Measurements from ENCODE around the gene SEC11C.

- TF ChIP-seq CTCF (IDR thresholded peaks at IDR 0.05; ENCODE audit: low read depth, low read length), result no peak
- no peak for TF ChIP-seq EZH2phosphoT487 (IDR thresholded peaks at IDR 0.05; ENCODE audit: low read depth)
These were observed 43.0 kb downstream of the SEC11C start for GRCh38 chr18:59182673-59183072.

Data from OCI-LY3 (cell line).